HepG2 (cell line): Measurements from ENCODE around the gene CADPS2. TPM values are rescaled to one million over a fixed set of nuclear protein-coding genes. Genes with fewer than 3 reads are reported as not detected.

Experiments used
- CAMTA2 ChIP-seq: sonication (generic); formaldehyde crosslinking; IDR thresholded peaks from 2 replicates; pipeline ENCODE4 v1.4.0; 2020; ENCODE audit warnings: mild to moderate bottlenecking, missing genetic modification reagents, borderline replicate concordance
- CEBPB ChIP-seq: IDR thresholded peaks from 2 replicates; pipeline ENCODE4 v1.6.1; 2011; ENCODE audit warnings: low read depth, low read length, improper control_type of control experiment, borderline replicate concordance
- GATAD1 ChIP-seq: IDR thresholded peaks from 2 replicates; pipeline ENCODE4 v1.6.1; 2016; ENCODE audit warnings: missing genetic modification reagents, missing compliant biosample characterization
- HMGXB3 ChIP-seq: sonication (generic); formaldehyde crosslinking; IDR thresholded peaks from 2 replicates; pipeline ENCODE4 v1.4.0; 2020; ENCODE audit warnings: missing genetic modification reagents, borderline replicate concordance
- POGK ChIP-seq: sonication (generic); formaldehyde crosslinking; conservative IDR thresholded peaks from 2 replicates; pipeline ENCODE4 v1.8.0; 2022; ENCODE audit warnings: mild to moderate bottlenecking, moderate library complexity, missing genetic modification reagents
- SRF ChIP-seq: IDR thresholded peaks from 2 replicates; pipeline ENCODE4 v1.6.1; 2011; ENCODE audit warnings: mild to moderate bottlenecking, low read depth, low read length, moderate library complexity
- ZBTB33 ChIP-seq: sonication (generic); formaldehyde crosslinking; IDR thresholded peaks from 2 replicates; pipeline ENCODE4 v1.4.0; 2020; ENCODE audit warnings: missing genetic modification reagents
- ZNF672 ChIP-seq: sonication (generic); formaldehyde crosslinking; IDR thresholded peaks from 2 replicates; pipeline ENCODE4 v1.8.1; 2022; ENCODE audit warnings: missing genetic modification reagents
- polyA plus RNA-seq, 8 experiments: library from polyadenylated mRNA; depleted of rRNA in 3 of 8; stranded (reverse) in 7 of 8; unstranded in 1 of 8; fragments of >200 nt; fragmentation: Illumina TruSeq in 4 of 8; extraction: Trizol in 4 of 8; gene quantifications; 2 replicates each; pipeline versions ENCODE4 v1.2.1 to v1.2.3, GENCODE V29; 2011 to 2016; ENCODE audit warnings: low read depth in 4 of 8, missing spikeins in 1 of 8, mixed read lengths in 1 of 8; ENCODE audit not compliant: insufficient read depth in 1 of 8
- total RNA-seq, 5 experiments: library from RNA; depleted of rRNA; stranded (reverse); fragments of >200 nt; fragmentation: Illumina TruSeq; extraction: Trizol; gene quantifications; 2 replicates each; pipeline ENCODE4 v1.2.3, GENCODE V29; 2016; ENCODE audit warnings: low read depth in 1 of 5

CADPS2 gene
- total and polyA plus RNA-seq, 2 of the 13 experiments (the other 11 are each of a cell fraction or from before 2014, with no cell fraction given): 17.6 to 43.8 TPM

GRCh38 chr7:122468945-122469344 is 417.3 kb downstream of the CADPS2 start (continued):
- TF ChIP-seq POGK (no peak), CEBPB (no peak), ZBTB33 (CRISPR knock-in tag) (no peak), ZNF672 (CRISPR knock-in tag) (no peak), SRF (no peak), GATAD1 (CRISPR knock-in tag) (no peak), CAMTA2 (no peak), HMGXB3 (CRISPR knock-in tag) (no peak)
- TF ChIP-seq, all 625 proteins: peak for 0
